SK-N-SH treated with all-trans-retinoic acid at 6 μM for 48 hours (cell line): ENCODE measurements around the gene GAL3ST1.

Experiments
- ARNTL ChIP-seq: fragments of 450-650 bp; formaldehyde crosslinking; IDR thresholded peaks from 2 replicates; pipeline ENCODE4 v1.5.0; 2020; ENCODE audit warnings: low read depth, mild to moderate bottlenecking, moderate library complexity, borderline replicate concordance
- CSDC2 ChIP-seq: fragments of 250-450 bp; sonication (Bioruptor Pico); IDR thresholded peaks from 2 replicates; pipeline ENCODE4 v1.5.0; 2020; ENCODE audit warnings: mild to moderate bottlenecking, moderate library complexity
- GLIS3 ChIP-seq: fragments of 250-450 bp; sonication (Bioruptor Pico); IDR thresholded peaks from 2 replicates; pipeline ENCODE4 v1.5.0; 2020; ENCODE audit warnings: mild to moderate bottlenecking, moderate library complexity
- OSR1 ChIP-seq: fragments of 250-450 bp; sonication (Bioruptor Pico); IDR thresholded peaks from 2 replicates; pipeline ENCODE4 v1.8.0; 2022; ENCODE audit warnings: moderate library complexity, mild to moderate bottlenecking, inconsistent platforms
- RARB ChIP-seq: fragments of 250-450 bp; sonication (Bioruptor Pico); IDR thresholded peaks from 2 replicates; pipeline ENCODE4 v1.8.0; 2021; ENCODE audit warnings: mild to moderate bottlenecking, moderate library complexity
- SNAI2 ChIP-seq: fragments of 250-450 bp; sonication (Bioruptor Pico); IDR thresholded peaks from 2 replicates; pipeline ENCODE4 v1.5.0; 2020; ENCODE audit warnings: mild to moderate bottlenecking, moderate library complexity
- TOX ChIP-seq: fragments of 250-450 bp; sonication (Bioruptor Pico); IDR thresholded peaks from 2 replicates; pipeline ENCODE4 v1.8.0; 2021; ENCODE audit warnings: mild to moderate bottlenecking, moderate library complexity, borderline replicate concordance
- ZFP3 ChIP-seq: fragments of 250-450 bp; sonication (Bioruptor Pico); IDR thresholded peaks from 2 replicates; pipeline ENCODE4 v1.5.0; 2020; ENCODE audit warnings: mild to moderate bottlenecking, moderate library complexity
- ZFP30 ChIP-seq: fragments of 450-650 bp; formaldehyde crosslinking; IDR thresholded peaks from 2 replicates; pipeline ENCODE4 v1.5.0; 2022; ENCODE audit warnings: mild to moderate bottlenecking, moderate library complexity
- ZNF70 ChIP-seq: fragments of 450-650 bp; formaldehyde crosslinking; IDR thresholded peaks from 2 replicates; pipeline ENCODE4 v1.5.0; 2020; ENCODE audit warnings: mild to moderate bottlenecking, moderate library complexity
- TF ChIP-seq, protein P1 (sequence below): fragments of 250-450 bp; sonication (Bioruptor Pico); IDR thresholded peaks from 2 replicates; pipeline ENCODE4 v1.8.0; 2020; ENCODE audit warnings: mild to moderate bottlenecking, moderate library complexity, borderline replicate concordance
- TF ChIP-seq, protein P2 (sequence below): fragments of 250-450 bp; sonication (Bioruptor Pico); IDR thresholded peaks from 2 replicates; pipeline ENCODE4 v1.5.1; 2020; ENCODE audit warnings: low read depth, mild to moderate bottlenecking, moderate library complexity
- TF ChIP-seq, protein P3 (sequence below): fragments of 250-450 bp; sonication (Bioruptor Pico); IDR thresholded peaks from 2 replicates; pipeline ENCODE4 v1.5.0; 2020; ENCODE audit warnings: mild to moderate bottlenecking, moderate library complexity
- TF ChIP-seq, protein P4 (sequence below): fragments of 250-450 bp; sonication (Bioruptor Pico); IDR thresholded peaks from 2 replicates; pipeline ENCODE4 v1.8.0; 2021; ENCODE audit warnings: low read depth, mild to moderate bottlenecking, moderate library complexity, borderline replicate concordance

DNA sequence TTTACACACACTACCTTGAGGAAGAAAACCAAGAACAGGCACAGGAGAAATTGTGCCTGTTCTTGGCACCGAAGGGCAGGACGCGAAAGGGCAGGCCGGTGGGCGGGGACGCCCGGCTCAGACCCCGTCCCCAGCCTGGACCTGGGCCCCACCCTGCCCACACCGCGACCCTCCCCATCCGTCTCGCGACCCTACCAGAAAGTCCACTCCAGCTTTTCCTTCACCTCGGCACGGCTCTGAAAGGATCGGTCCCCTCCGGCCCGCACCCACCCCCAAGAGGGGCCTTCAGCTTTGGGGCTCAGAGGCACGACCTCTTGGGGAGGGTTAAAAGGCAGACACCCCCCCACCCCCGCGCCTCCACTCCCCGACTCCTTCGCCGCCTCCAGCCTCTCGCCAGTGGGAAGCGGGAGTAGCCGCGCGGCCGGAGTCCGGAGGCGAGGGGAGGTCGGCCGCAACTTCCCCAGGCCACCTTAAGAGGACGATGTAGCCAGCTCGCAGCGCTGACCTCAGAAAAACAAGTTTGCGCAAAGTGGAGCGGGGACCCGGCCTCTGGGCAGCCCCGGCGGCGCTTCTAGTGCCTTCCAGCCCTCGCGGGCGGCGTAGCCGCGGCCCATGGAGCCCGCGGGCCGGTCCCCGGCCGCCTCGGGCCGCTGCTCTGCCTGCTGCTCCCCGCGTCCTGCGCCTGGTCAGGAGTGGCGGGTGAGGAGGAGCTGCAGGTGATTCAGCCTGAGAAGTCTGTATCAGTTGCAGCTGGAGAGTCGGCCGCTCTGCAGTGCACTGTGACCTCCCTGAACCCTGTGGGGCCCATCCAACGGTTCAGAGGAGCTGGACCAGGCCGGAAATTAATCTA is 32.3 kb downstream of the GAL3ST1 start:
- TF ChIP-seq, protein P1, sequence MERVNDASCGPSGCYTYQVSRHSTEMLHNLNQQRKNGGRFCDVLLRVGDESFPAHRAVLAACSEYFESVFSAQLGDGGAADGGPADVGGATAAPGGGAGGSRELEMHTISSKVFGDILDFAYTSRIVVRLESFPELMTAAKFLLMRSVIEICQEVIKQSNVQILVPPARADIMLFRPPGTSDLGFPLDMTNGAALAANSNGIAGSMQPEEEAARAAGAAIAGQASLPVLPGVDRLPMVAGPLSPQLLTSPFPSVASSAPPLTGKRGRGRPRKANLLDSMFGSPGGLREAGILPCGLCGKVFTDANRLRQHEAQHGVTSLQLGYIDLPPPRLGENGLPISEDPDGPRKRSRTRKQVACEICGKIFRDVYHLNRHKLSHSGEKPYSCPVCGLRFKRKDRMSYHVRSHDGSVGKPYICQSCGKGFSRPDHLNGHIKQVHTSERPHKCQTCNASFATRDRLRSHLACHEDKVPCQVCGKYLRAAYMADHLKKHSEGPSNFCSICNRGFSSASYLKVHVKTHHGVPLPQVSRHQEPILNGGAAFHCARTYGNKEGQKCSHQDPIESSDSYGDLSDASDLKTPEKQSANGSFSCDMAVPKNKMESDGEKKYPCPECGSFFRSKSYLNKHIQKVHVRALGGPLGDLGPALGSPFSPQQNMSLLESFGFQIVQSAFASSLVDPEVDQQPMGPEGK (CRISPR knock-in tag): no peak
- no peak for TF ChIP-seq ARNTL
- TF ChIP-seq ZFP3 (CRISPR knock-in tag): no peak
- no peak for TF ChIP-seq GLIS3 (CRISPR knock-in tag)
- TF ChIP-seq, protein P2, sequence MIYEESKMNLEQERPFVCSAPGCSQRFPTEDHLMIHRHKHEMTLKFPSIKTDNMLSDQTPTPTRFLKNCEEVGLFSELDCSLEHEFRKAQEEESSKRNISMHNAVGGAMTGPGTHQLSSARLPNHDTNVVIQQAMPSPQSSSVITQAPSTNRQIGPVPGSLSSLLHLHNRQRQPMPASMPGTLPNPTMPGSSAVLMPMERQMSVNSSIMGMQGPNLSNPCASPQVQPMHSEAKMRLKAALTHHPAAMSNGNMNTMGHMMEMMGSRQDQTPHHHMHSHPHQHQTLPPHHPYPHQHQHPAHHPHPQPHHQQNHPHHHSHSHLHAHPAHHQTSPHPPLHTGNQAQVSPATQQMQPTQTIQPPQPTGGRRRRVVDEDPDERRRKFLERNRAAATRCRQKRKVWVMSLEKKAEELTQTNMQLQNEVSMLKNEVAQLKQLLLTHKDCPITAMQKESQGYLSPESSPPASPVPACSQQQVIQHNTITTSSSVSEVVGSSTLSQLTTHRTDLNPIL: no peak
- no peak for TF ChIP-seq TOX (CRISPR knock-in tag)
- TF ChIP-seq RARB (CRISPR knock-in tag): no peak
- TF ChIP-seq, protein P3, sequence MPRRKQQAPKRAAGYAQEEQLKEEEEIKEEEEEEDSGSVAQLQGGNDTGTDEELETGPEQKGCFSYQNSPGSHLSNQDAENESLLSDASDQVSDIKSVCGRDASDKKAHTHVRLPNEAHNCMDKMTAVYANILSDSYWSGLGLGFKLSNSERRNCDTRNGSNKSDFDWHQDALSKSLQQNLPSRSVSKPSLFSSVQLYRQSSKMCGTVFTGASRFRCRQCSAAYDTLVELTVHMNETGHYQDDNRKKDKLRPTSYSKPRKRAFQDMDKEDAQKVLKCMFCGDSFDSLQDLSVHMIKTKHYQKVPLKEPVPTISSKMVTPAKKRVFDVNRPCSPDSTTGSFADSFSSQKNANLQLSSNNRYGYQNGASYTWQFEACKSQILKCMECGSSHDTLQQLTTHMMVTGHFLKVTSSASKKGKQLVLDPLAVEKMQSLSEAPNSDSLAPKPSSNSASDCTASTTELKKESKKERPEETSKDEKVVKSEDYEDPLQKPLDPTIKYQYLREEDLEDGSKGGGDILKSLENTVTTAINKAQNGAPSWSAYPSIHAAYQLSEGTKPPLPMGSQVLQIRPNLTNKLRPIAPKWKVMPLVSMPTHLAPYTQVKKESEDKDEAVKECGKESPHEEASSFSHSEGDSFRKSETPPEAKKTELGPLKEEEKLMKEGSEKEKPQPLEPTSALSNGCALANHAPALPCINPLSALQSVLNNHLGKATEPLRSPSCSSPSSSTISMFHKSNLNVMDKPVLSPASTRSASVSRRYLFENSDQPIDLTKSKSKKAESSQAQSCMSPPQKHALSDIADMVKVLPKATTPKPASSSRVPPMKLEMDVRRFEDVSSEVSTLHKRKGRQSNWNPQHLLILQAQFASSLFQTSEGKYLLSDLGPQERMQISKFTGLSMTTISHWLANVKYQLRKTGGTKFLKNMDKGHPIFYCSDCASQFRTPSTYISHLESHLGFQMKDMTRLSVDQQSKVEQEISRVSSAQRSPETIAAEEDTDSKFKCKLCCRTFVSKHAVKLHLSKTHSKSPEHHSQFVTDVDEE: no peak
- TF ChIP-seq CSDC2: no peak
- TF ChIP-seq ZNF70 (CRISPR knock-in tag): no peak
- no peak for TF ChIP-seq ZFP30 (CRISPR knock-in tag)
- TF ChIP-seq, protein P4, sequence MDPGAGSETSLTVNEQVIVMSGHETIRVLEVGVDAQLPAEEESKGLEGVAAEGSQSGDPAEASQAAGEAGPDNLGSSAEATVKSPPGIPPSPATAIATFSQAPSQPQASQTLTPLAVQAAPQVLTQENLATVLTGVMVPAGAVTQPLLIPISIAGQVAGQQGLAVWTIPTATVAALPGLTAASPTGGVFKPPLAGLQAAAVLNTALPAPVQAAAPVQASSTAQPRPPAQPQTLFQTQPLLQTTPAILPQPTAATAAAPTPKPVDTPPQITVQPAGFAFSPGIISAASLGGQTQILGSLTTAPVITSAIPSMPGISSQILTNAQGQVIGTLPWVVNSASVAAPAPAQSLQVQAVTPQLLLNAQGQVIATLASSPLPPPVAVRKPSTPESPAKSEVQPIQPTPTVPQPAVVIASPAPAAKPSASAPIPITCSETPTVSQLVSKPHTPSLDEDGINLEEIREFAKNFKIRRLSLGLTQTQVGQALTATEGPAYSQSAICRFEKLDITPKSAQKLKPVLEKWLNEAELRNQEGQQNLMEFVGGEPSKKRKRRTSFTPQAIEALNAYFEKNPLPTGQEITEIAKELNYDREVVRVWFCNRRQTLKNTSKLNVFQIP (CRISPR knock-in tag): no peak
- no peak for TF ChIP-seq OSR1 (CRISPR knock-in tag)
- no peak for TF ChIP-seq SNAI2 (CRISPR knock-in tag)
